ENCODE results near the gene UPK3B.
"Not testable (repeated sequence)": the region's sequence is repeated elsewhere in the genome, so short reads cannot be mapped to it uniquely, and the experiment has no call there.

Gene UPK3B

GRCh38 chr7:76513817-76514799 lies 3.8 kb downstream of the UPK3B start:
- DNase-seq (ENCODE audit: low read depth) = no peak

GRCh38 chr7:76514926-76515771 lies 4.8 kb downstream of the UPK3B start:
- DNase-seq (ENCODE audit: low read depth) = no peak

- DNase-seq (ENCODE audit: low read depth) = no peak
These were observed 5.7 kb downstream of the UPK3B start for GRCh38 chr7:76515999-76516443.

- not testable (repeated sequence) for DNase-seq (ENCODE audit: low read depth)
These were observed 6.6 kb downstream of the UPK3B start for GRCh38 chr7:76516932-76517331.

- not testable (repeated sequence) for DNase-seq (ENCODE audit: low read depth)
These were observed 15.8 kb downstream of the UPK3B start for GRCh38 chr7:76526183-76526582.

- not testable (repeated sequence) for DNase-seq (ENCODE audit: low read depth)
These were observed 21.3 kb downstream of the UPK3B start for GRCh38 chr7:76531643-76532042.

GRCh38 chr7:76543197-76543596 lies 32.8 kb downstream of the UPK3B start, which contains the start of gene SPDYE16:
Gene SPDYE16 (minus strand): TSS chr7:76543297. CDS start chr7:76541459, 1,838 bp downstream.
- DNase-seq (ENCODE audit: low read depth) = not testable (repeated sequence)

- DNase-seq (ENCODE audit: low read depth) = peak; percentile 68
These were observed 38.9 kb downstream of the UPK3B start for GRCh38 chr7:76549025-76549854.

GRCh38 chr7:76549855-76550248 lies 39.5 kb downstream of the UPK3B start:
- not testable (repeated sequence) for DNase-seq (ENCODE audit: low read depth)

- DNase-seq (ENCODE audit: low read depth) = not testable (repeated sequence)
These were observed 41.6 kb downstream of the UPK3B start for GRCh38 chr7:76551992-76552391.

GRCh38 chr7:76559685-76560084 lies 49.3 kb downstream of the UPK3B start:
- DNase-seq (ENCODE audit: low read depth) = not testable (repeated sequence)

GRCh38 chr7:76560157-76560556 lies 49.8 kb downstream of the UPK3B start:
- not testable (repeated sequence) for DNase-seq (ENCODE audit: low read depth)

- not testable (repeated sequence) for DNase-seq (ENCODE audit: low read depth)
These were observed 51.0 kb downstream of the UPK3B start for GRCh38 chr7:76561342-76561741.

- not testable (repeated sequence) for DNase-seq (ENCODE audit: low read depth)
These were observed 54.6 kb downstream of the UPK3B start for GRCh38 chr7:76565001-76565400.
